Inferior parietal cortex (tissue), 1 donor: ENCODE measurements around the gene DNAJB8.

Source experiments
- DNase-seq: peaks from one replicate; pipeline ENCODE4 v3.0.0-alpha.2; 2016; ENCODE audit errors: extremely low spot score

The DNAJB8 gene

GRCh38 chr3:128493570-128494366 lies 27.1 kb upstream of the DNAJB8 start:
- DNase-seq: no peak

- DNase-seq: no peak
Measured at GRCh38 chr3:128492671-128493569, 26.2 kb upstream of the DNAJB8 start, which contains the start of gene GATA2. Gene GATA2, minus strand, starts transcription at chr3:128493201. Its CDS starts 6,170 bp downstream, at chr3:128487031.

- no peak for DNase-seq
Measured at GRCh38 chr3:128491941-128492670, 25.4 kb upstream of the DNAJB8 start.

- no peak for DNase-seq
Measured at GRCh38 chr3:128491691-128491940, 24.9 kb upstream of the DNAJB8 start.

GRCh38 chr3:128490915-128491690 lies 24.4 kb upstream of the DNAJB8 start:
- no peak for DNase-seq

GRCh38 chr3:128490650-128490914 lies 23.9 kb upstream of the DNAJB8 start:
- no peak for DNase-seq

GRCh38 chr3:128489927-128490649 lies 23.4 kb upstream of the DNAJB8 start:
- no peak for DNase-seq

GRCh38 chr3:128489674-128489926 lies 22.9 kb upstream of the DNAJB8 start:
- no peak for DNase-seq

GRCh38 chr3:128488991-128489673 lies 22.4 kb upstream of the DNAJB8 start:
- DNase-seq: no peak

GRCh38 chr3:128488636-128488990 lies 21.9 kb upstream of the DNAJB8 start:
- DNase-seq: no peak

GRCh38 chr3:128487813-128488635 lies 21.3 kb upstream of the DNAJB8 start:
- DNase-seq: peak; percentile 15

- no peak for DNase-seq
Measured at GRCh38 chr3:128487538-128487812, 20.8 kb upstream of the DNAJB8 start.

GRCh38 chr3:128486681-128487537 lies 20.2 kb upstream of the DNAJB8 start:
- DNase-seq: no peak

- DNase-seq: no peak
Measured at GRCh38 chr3:128486205-128486628, 19.5 kb upstream of the DNAJB8 start.

GRCh38 chr3:128485282-128486204 lies 18.9 kb upstream of the DNAJB8 start:
- no peak for DNase-seq

- DNase-seq: no peak
Measured at GRCh38 chr3:128484404-128485281, 18.0 kb upstream of the DNAJB8 start.
